RCC 7860 (cell line): ENCODE results near the gene SLC16A1.
A peak's percentile ranks its signal among the peaks of the same experiment; 100 is the strongest.
"Not testable (repeated sequence)": the region's sequence is repeated elsewhere in the genome, so short reads cannot be mapped to it uniquely, and the experiment has no call there.

Source experiments
- DNase-seq: peaks from one replicate; pipeline ENCODE4 v3.0.0-alpha.2; 2015; ENCODE audit warnings: low spot score
- FAIRE-seq: peaks from 2 replicates; lab custom pipeline; 2012; peaks lifted over from hg19 to GRCh38; lab: Jason Lieb, UNC

Gene SLC16A1

DNA sequence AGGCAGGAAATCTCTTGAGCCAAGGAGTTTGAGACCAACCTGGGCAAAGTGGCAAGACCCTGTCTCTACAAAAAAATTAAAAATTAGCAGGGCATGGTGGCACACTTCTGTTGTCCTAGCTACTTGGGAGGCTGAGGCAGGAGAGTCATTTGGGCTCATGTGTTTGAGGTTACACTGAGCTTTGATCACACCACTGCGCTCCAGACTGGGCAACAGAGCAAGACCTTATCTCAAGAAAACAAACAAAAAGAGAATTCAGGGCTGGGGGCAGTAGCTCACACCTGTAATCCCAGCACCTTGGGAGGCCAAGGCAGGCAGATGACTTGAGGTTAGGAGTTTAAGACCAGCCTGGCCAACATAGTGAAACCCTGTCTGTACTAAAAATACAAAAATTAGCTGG lies 17.8 kb upstream of the SLC16A1 start:
- FAIRE-seq: no peak
- DNase-seq: no peak

DNA sequence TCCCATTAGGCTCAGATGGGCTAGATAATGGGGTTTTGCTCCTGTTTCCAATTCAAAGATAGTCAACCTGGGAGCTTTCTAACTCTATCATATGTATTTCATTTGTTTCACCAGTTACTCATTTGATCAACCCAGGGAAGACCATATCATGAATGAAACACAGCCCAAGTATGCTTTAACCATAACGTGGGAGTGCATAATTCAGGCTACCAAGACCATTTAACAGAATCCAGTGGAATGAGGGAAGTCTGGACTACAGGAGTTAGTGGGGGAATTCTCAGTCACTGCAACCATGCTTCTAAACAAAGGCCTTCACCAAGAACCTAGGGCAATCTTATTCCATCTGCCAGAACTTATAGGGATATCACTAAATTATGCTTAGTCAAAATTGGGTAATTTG lies 15.0 kb upstream of the SLC16A1 start:
- FAIRE-seq: no peak

DNA sequence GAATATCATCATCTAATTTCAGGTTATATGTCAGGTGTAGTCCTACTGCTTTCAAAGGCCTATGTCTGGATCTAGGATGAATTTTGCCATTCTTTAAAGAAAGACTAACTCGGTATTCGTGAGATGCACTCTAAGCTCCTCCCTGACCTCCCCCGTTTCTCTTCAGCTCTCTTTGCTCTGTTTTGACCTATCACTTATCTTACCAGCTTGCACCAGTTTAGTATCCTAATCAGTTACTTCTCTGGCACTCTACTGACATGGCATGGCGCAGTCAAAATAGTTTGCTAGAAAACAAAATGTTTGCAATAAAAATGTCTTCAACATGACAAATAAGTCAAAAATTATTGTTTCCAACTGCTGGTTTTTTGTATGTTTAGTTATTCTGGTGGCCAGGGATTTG lies 8.4 kb upstream of the SLC16A1 start:
- DNase-seq: no peak
- FAIRE-seq: no peak

More for the DNA sequence above, 15.0 kb upstream of the SLC16A1 start:
- DNase-seq: no peak

DNA sequence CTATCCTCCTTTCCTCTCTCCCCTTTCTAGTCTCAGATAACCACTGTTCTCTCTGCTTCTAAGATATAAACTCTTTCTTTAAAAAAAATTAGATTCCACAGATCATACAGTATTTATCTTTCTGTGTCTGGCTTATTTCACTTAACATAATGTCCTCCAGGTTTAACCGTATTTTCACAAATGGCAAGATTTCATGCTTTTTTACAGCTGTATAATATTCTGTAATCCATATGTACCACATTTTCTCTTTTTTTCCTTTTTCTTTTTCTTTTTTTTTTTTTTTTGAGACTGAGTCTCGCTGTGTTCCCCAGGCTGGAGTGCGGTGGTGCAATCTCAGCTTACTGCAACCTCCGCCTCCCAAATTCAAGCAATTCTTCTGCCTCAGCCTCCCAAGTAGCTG lies 5.1 kb upstream of the SLC16A1 start:
- no peak for FAIRE-seq
- no peak for DNase-seq

DNA sequence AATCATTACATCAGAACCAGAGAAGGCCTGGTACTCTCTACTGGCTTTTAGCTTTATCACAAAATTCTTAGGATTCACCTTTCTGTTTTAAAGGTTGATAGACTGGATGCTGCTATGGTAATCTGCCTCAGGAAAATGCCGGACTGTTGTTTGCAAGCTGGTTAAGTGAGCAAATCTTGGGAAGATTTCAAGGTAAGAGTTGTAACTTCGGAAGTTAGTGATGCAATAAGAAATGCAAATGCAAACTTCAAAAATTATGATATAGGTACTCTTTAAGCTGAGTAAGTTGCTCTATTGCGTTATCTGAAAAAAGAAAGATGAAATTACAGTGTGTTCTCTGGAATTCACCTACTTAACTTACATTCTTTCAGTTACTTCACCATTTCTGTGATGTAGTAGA lies 4.4 kb upstream of the SLC16A1 start:
- FAIRE-seq (no peak), DNase-seq (no peak)

DNA sequence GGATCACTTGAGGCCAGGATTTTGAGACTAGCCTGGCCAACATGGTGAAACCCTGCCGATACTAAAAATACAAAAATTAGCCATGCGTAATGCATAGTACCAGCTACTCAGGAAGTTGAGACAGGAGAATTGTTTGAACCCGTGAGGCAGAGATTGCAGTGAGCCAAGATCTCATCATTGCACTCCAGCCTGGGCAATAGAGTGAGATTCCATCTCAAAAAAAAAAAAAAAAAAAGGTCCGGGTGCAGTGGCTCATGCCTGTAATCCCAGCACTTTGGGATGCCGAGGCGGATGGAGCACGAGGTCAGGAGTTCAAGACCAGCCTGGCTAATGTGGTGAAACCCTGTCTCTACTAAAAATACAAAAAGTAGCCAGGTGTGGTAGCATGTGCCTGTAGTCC lies 2.2 kb upstream of the SLC16A1 start:
- FAIRE-seq, DNase-seq: not testable (repeated sequence)

DNA sequence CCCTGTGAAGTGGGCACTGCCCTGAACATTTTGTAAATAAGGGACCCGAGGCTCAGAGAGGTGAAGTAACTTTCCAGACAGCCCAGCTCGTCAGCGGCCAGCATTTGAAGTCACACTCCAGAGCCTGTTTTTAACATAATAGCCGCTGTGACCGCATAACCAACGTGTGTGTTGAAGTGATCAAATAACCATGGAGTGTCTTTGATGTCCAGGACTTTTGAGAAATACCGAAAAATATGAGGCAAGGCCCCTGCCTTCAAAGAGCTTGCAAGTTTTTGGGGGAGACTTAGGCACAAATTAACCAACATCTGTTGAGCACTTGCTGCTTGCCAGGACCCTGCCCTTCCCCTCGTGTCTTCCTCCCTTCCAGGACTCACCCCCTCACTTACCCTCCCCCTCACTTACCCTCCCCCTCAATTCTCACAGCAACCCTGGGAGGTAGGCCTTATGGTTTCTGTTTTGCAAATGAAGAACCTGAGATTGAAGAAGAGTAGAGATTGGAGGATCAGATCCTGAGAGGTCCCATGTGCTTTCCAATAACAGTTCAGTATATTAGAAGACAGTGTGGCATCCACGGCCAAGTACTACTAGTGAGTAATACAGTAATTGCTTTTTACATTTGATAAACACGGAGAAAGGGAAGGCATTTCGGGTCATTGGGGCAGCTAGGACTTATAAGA lies 1.3 kb upstream of the SLC16A1 start:
- peak; percentile 76 for FAIRE-seq

DNA sequence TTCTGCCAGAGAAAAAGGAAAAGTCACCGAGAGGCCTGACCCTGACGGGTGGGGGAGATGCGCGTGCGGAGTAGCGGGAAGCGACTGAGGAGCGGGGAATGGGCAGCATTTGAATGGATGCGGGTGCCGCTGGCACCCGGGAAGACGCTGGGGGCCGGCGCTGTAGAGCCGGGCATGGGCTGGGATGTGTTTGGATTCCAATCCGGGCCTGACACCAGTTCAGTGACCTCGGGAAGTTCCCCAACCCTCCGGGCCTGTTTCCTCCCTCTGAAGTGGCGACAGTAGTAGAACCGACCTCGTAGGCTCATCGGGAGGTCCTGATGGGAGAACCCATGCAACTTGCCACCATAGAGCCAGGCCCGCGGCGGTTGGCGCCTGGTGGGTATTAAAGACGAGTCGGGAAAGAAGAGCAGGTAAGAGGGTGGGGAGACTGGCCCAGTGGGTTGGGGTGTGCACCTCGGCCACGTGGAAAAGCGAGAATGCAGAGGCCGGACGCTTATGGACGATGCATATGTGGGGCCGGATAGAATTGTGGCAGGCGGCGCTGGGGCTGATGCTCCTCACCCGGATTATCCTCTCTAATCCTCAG lies 642 bp upstream of the SLC16A1 start:
- peak; percentile 13 for DNase-seq
- FAIRE-seq: no peak

More for the DNA sequence above, 1.3 kb upstream of the SLC16A1 start:
- peak; percentile 93 for DNase-seq

DNA sequence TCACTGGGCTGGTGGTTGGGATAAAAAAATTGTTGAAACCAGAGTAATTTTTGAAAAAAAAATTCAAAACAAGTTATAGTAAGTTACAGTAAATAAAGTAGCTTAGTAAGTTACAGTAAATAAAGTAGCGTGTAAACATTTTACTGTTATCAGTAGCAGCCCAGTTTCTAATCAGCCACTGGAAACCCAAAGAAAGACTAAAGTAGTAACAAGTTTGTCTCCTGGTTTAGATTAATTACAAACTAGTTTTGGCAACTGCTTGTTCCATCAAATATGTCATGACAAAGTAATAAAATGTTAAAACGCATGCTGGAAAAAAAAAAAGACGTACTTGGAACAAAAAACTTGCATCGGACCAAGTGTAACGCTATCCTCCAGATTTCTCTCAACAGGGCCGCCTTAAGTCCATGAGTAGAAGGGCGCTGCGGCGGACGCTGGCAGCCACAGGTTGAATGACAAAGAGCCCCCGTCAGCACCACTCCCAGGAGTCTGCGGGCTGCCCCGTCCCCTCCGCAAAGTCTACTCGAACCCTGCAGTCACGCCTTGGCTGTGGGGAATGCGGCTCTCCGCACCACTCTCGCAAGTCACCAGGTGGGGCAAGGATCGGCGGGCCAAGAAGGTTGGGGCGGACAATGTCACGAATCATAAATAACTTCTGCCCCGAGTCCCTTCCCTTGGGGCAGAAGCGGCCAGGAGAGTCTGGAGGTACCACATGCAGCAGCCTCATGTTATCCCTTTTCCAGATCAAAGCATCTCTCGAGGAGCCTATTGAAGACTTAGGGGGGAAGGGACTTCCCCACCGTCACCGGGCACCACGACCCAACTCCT lies 837 bp downstream of the SLC16A1 start:
- DNase-seq (peak; percentile 74), FAIRE-seq (peak; percentile 32)

DNA sequence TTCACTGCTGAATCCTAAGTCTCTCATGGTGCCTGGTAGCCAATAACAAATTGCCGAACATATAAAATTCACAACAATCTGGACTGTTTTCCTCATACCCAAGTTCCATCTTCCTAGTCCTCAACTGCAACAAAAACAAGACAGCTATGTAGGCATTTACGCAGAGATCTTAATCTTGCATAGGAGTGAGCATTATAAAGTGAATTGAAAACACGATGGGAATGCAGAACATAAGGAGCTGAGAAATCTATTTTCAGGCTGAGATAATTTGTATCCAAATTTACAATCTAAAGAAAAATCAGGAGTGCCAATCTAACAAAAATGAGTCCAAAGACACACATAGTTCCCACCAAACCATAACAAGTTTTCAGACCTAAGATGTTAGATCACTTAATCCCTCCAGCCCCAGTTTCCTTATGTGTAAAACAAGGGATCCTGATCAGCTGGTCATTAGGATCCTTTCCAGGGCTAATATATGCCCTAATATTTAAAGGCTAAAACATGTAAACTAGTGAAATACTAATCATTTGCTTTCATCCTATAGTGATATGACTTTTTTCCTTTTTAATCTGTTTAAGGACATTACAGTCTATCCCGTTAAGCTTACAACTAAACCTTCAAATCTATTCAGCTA lies 1.9 kb downstream of the SLC16A1 start:
- DNase-seq (no peak), FAIRE-seq (no peak)

DNA sequence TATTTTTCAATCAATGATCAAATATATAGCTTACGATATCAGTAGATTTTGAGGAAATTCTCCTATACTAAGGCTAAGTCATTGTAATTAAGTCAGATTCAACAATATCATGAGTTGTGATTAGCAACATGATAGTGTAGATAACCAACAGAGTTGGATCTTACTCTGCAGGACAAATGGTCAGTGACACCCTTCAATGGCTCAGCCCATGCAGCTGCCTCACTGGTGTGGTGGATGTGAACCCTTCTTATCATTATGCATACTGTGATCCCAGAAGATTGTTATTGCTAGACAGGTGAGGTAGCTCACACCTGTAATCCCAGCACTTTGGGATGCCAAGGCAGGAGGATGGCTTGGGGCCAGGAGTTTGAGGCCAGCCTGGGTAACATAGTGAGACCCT lies 5.6 kb downstream of the SLC16A1 start:
- no peak for FAIRE-seq
- DNase-seq: no peak

DNA sequence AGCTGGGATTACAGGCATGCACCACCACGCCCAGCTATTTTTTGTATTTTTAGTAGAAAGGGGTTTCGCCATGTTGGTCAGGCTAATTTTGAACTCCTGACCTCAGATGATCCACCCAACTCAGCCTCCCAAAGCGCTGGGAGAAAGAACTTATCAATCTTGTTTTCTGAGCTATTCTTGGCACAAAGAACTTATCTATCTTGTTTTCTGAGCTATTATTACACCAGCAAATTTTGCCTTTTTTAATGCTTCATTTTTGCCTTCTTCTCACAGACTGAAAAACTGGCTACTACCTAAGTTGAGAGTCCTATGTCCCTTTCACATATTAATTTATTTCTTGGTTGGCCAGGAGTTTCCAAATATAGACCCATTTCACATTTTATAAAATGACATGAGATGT lies 9.3 kb downstream of the SLC16A1 start:
- DNase-seq (no peak), FAIRE-seq (no peak)

DNA sequence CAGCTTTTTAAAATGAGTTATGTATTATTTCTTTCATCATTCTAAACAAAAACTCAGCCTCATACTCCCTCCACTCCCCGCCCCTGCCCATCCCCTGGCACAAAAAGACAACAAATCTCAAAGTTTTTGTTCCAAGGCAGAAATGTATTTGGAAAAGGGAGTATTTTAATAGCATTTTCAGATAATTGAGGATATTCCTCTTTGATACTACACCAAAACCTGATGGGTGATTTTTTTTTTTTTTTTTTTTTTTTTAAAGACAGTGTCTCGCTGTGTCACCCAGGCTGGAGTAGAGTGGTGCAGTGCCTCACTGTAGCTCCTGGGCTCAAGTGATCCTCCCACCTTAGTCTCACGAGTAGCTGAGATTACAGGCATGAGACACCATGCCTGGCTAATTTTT lies 16.2 kb downstream of the SLC16A1 start:
- DNase-seq (no peak), FAIRE-seq (no peak)

DNA sequence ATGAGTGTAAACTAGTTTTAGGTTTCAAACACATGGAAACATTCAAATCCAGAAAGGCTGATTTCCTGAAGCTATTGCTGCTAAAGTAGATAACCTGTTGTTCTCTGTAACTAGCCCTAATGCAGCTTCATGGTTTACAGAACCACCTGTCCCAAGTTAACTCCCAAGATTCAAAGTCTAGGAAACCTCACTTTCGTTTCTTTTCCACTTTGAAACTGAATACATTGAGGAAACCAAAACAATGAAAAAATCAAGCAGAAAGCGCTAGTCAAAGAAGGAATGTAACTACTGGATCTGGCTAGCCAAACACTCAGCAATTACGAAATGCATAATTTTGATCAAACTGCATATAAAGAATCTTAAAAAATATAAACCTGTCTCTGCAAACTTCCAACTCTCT lies 17.8 kb downstream of the SLC16A1 start:
- FAIRE-seq: no peak
- DNase-seq: no peak

DNA sequence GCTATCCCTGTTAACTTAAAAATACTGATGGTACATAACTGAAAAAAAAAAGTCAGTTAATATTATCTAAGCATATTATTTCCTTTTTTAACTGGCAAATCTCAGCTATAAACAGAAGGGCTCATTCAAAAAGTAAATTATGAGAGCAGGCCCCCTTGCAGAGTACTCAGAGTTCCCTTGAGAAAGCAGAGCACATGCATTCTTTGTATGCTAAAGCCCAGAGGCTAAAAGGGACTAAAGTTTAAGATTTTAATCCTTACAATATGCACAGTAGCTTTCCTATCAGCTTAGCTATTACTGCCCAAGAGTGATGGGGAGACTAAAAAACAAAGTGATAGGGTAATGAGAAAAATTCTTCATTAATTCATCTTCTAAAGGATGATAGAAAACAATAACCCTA lies 18.5 kb downstream of the SLC16A1 start:
- no peak for FAIRE-seq
- DNase-seq: no peak

DNA sequence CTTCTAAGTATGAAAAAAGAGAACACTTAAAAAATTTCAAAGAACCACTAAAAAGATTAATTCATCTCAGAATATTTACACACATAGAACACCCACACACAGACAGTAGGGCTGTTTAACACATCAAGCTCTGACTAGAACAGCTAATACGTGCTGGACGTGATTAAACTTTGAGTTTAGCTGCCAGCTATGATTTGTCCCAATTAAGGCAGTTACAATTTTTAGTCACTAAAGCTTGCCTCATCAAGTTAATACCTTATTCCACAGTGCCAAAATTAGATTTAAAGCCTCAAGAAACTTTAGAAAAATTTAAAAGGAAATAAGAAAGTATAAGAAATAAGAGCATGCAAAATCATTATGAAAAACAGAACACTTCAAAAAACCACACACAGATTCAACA lies 18.9 kb downstream of the SLC16A1 start:
- DNase-seq (no peak), FAIRE-seq (peak; percentile 40)

DNA sequence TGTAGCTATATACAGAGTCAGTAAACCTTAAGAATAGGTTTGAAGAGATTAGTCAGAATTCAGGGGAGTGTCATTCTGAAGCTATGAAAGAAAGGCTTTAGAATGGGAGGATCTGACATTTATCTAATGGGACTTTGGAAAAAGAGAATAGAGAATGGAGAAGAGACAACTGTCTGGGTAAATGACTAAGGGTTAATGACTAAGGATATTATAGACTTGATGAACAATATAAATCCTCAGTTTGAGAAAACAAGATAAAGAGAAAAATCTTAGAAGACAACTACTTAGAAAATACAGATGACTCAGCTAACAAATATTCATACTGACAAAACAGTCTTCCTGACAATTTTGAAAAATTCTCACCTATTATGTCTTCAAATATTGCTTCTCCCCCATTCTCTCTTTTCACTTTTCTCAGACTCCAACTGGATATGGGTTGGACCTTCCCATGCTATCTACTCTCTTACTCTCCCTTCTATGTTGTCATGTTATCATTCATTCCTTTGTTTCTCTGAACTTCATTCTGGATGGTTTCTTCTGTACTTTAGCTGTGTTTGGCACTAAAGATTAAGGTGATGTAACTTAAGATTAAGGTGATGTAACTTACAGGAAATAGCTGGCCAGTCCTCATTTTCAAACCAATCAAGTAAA lies 20.4 kb downstream of the SLC16A1 start:
- DNase-seq (peak; percentile 91), FAIRE-seq (peak; percentile 92)

DNA sequence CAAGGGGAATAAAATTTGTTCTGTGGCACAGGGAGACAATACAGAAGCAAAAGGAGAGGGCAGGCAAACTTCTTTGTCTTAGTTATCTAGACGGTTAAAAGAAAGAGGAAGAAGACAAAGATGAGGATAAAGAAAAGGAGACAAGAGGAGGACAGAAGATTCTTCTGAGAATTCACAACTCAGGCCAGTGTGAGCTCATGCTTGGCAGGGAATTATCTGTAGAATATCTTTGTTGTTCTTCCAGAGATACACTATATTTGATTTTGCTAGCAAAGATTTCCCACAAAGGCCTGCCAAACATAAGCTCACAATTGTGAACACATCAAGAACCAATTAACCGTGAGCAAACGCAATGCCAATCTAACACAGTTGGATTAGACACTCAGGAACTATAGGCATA lies 21.4 kb downstream of the SLC16A1 start:
- no peak for FAIRE-seq
- no peak for DNase-seq

DNA sequence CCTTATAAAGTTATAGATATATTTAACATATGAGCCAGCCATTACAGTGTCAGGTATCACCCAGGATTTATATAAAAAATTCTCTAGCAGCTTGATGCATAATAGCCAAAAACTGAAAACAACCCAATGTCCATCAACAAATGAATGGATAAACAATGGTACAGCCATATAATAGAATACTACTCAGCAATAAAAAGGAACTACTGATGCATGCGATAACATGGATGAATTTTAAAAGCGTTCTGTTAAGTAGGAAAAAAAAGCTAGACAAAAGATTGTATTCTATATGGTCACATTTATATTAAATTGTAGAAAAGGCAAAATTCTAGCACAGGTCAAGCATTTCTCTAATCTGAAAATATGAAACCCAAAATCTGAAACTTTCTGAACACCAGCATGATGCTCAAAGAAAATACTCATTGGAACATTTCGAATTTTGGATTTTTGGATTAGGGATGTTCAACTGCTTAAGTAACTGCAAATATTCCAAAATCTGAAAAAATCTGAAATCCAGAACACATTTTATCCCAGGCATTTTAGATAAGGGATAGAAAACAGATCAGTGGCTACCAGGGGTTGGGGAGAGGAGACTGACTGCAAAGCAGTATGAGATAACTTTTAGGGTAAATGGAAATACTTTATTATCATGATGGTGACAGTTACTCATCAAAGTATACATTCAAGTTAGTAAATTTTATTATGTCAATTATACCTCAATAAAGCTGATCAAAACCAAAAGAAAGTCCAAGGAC lies 22.0 kb downstream of the SLC16A1 start:
- FAIRE-seq (no peak), DNase-seq (no peak)

DNA sequence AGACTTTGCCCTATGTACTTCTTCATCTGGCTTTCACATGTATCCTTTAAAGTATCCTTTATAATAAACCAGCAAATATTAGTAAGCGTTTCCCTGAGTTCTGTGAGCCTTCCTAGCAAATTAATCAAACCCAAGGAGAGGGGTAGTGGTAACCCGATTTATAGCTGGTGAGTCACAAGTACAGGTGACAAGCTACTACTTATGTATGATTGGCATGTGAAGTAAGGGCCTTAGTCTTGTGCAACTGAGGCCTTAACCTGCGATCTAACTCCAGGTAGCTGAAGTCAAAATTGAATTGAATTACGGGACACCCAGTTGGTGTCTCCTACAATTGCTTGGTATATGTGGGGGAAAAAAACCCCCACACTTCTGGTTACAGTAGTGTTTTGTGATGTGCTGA lies 26.0 kb downstream of the SLC16A1 start:
- no peak for FAIRE-seq
- DNase-seq: no peak
